Embryonic facial prominence (tissue), 1 donor: ENCODE measurements around the gene GTF2H4.
A peak's percentile ranks its signal among the peaks of the same experiment; 100 is the strongest.
"Not testable (repeated sequence)": the region's sequence is repeated elsewhere in the genome, so short reads cannot be mapped to it uniquely, and the experiment has no call there.

ENCODE experiments used
- DNase-seq: peaks from one replicate; pipeline ENCODE4 v3.0.0-alpha.2; 2016; ENCODE audit errors: extremely low spot score

The GTF2H4 gene

DNA sequence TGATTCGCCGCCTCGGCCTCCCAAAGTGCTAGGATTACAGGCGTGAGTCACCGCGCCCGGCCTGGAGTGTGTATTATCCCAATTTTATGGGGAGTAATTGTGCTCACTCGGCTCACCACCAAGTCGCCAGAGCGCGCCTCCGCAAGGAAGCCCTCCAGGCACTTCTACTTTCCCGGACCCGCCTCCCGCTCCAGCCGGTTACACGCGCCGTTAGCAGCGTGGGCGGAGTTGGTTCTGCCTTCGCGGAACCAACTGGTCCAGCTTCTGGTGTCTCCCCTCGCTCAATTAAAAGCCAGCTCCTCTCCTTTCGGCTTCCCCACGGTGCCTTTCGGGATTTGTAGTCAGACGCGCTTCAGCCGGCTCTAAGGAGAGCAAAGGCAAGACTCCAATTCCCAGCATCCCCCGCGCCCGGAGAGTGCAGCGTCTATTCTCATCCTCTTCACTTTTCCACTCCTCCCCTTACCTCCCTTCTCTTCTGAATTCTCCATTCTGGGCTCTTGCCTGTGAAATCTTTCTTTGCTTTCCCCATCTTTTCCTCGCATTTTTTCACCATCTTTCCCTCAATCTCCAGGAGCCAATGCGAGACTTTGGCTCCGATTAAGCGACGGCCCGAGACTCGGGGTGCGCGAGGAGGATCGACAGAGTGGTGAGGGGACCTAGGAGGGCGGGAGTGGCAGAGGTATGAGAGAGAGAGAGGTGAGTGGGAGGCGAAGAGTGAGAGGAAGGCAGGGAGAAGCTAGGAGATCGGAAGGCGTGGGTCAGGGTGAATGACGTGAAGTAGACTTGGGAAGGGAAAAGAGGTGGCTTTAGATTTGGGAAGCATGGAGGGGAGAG, at the start of gene GTF2H4:
TSS of gene GTF2H4 (plus strand) at position 450 of the 834 bp plus-strand sequence.
- peak; percentile 96 for DNase-seq

DNA sequence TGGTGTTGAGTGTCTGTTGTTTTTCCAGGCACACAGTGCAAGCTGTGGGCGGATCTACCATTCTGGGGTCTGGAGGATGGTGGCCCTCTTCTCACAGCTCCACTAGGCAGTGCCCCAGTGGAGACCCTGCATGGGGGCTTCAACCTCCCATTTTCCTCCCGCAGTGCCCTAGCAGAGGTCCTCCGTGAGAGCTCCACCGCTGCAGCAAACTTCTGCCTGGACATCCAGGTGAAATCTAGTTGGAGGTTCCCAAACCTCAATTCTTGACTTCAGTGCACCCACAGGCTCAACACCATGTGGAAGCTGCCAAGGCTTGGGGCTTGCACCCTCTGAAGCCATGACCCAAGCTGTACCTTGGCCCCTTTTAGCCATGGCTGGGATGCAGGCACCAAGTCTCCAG, 48.3 kb upstream of the GTF2H4 start:
- DNase-seq: not testable (repeated sequence)

DNA sequence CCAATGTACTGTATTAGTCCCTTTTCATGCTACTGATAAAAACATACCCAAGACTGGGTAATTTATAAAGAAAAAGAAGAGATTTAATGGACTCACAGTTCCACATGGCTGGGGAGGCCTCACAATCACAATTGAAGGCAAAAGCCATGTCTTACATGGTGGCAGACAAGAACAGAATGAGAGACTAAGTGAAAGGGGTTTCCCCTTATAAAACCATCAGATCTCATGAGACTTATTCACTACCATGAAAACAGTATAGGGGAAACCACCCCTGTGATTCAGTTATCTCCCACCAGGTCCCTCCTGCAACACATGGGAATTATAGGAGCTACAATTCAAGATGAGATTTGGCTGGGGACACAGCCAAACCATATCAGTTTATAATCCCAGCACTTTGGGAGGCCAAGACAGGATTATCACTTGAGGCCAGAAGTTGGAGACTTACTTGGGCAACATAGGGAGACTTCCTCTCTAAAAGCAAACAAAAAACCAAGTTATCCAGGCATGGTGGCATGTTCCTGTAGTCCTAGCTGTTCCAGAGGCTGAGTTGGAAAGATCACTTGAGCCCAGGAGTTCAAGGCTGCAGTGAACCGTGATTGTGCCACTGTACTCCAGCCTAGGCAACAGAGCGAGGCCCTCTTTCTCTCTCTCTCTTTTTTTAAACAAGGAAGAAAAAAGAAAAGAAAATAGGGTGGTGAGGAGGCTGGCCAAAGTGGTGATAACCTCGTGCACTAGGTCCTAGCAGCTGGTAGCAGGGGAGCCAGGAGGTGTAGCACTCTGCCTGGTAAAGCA, 46.6 kb upstream of the GTF2H4 start:
- no peak for DNase-seq

DNA sequence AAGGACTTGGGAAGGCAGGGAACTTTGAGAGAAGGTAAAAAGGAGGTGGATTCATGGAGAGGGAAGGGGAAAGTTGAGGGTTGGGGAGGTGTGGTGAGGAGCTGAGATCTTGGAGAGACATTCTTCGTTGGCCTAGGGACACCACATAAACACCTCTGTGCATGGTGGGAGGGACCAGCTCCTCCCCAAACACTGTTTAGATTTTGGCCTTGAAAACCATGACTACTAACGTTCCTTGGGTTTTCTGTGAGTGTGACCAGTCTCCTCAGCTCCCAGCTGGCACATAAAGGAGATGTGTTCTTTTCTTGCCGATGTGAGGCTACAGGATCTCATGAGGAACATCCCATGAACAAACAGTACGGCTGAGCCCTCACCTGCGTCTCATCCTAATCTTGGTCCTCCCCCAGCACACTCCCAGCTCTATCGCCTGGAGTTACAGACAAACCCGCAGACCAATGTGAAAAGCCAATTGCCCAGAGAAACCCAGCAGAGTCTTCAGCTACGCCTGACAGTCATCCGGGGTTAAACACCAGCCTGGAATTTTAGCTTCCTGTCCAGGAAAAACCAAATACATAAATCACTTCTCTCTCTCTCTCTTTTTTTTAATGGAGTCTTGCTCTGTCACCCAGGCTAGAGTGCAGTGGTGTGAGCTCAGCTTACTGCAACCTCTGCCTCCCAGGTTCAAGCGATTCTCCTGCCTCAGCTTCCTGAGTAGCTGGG, 45.7 kb upstream of the GTF2H4 start:
- no peak for DNase-seq

DNA sequence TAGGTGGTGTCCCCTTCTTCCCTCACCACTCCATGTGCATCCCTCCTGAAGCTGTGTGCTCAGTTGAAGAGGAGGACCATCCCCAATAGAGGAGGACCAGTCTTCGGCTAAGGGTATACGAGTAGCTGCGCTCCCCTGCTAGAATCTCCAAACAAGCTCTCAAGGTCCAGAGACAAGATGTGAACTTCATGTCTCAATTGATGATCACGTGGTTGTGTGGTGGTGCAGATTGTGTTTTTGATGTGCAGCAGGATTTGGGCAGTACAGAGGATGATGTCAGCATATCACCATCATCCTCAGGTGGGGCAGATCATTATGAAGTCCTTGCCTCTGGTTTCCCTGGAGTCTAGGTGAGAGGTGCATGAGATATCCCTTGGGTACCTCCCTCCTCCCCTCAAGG, 43.7 kb upstream of the GTF2H4 start:
- DNase-seq: no peak

DNA sequence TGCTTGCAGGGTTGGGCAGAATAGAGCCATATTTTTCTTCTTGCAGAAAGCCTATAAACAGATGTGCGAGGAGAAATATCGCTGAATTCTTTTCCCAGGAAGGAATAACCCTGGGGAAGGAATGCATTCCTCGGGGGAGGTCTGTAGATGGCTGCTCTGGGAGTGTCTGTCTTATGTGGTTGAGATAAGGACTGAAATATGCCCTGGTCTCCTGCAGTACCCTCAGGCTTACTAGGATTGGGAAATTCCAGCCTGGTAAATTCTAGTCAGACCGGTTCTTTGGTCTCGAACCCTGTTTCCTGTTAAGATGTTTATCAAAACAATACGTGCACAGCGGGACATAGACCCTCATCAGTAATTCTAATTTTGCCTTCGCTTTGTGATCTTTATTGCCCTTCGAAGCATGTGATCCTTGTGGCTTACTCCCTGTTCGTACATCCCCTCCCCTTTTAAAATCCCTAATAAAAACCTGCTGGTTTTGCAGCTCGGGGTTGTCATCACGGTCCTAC, 38.7 kb upstream of the GTF2H4 start:
- DNase-seq: not testable (repeated sequence)

DNA sequence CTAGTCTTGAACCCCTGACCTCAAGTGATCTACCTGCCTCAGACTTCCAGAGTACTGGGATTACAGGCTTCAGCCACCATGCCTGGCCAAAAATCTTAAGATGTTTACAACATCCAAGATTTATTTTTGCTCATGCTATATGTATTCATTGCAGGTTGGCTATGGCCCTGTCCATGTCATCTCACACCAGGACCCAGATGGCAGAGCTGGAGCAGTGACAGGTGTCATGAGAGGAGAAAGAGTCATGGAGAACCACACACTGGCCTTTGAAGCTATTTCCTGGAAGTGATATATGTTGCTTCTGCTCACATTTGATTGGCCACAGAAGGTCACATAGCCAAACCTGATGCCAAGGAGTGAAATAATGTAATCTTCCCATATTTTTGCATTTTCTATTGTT, 37.5 kb upstream of the GTF2H4 start:
- DNase-seq: no peak

DNA sequence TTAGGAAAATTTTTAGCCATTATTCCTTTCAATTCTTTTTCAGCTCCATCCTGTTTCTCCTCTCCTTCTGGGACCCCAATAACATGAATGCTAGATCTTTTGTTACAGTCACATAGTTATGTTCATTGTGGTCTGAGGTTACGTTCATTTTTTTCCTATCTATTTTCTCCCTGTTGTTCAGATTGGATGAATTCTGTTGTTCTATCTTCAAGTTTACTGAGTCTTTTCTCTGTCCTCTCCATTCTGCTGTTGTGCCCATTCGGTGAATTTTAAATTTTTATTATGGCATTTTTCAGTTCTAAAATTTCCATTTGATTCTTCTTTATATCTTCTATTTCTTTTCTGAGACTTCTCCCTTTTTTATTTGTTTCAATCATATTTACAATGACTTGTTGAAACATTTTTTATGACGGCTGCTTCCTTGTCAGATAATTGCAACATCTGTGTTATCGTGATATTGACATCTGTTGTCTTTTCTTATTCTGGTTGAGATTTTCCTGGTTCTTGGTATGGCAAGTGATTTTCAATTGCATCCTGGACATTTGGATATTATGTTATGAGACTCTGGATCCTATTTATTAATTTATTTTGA, 36.3 kb upstream of the GTF2H4 start:
- DNase-seq: no peak

DNA sequence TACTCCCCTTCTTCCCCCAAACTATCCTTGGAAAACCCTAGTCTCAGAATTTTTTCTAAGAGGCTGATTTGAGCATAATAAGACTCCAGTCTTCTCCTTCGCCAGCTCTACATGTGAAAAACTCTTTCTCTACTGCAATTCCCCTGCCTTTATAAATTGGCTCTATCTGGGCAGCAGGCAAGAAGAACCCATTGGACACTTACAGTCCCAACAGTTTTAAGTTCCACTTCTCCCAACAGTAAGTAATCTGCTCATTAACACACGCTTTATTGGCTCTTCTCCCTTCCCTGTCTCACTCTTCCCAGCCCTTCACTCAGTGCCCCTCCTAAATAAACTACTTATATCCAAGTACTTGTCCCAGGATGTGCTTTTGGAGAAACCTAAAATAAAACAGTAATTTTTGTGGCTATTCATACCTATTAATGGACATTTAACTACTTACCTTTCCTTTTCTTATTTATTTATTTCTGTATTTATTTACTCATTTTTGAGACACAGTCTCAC, 34.8 kb upstream of the GTF2H4 start:
- DNase-seq: no peak

DNA sequence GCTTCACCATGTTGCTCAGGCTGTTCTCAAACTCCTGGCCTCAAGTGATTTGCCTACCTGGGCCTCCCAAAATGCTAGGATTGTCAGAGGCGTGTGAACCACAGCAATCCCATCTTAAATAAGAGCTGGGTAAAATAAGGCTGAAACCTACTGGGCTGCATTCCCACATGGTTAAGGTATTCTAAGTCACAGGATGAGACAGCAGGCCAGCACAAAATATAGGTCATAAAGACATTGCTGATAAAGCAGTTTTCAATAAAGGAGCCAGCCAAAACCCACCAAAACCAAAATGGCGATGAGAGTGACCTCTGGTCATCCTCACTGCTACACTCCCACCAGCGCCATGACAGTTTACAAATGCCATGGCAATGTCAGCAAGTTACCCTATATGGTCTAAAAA, 34.2 kb upstream of the GTF2H4 start:
- DNase-seq: not testable (repeated sequence)

DNA sequence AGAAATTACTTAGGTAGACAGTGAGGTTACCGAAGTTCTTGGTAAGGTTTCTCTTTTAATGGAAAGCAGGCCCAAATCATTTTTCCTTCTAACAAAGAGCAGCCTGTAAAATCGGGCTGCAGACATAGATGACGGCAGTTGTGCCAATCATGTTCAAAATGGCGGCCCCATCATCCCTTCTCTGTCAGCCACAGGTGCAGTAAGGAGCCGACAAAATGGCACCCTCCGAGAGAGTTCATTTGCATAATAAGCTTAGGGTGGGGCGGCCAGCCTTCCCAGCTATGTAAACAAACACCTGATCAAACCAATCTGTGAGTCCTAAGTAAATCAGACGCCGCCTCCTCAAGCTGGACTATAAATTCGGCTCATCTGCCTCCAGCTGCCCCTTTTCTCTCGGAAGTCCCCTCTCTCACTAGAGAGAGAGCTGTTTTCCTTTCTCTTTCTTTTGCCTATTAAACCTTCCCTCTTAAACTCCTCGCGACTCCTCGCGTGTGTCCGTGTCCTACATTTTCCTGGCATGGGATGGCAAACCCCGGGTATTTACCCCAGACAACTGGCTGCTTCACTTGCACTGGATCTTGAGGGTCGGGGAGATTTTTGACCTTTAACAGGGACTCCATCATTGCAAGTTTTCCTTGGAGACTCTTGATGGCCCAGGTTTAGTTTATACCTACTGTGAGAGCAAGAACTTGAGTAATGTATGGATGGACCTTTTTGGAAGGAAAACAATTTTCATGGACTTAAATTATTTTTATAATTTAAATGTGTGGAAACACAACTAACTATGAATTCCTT, 32.6 kb upstream of the GTF2H4 start:
- DNase-seq: no peak

DNA sequence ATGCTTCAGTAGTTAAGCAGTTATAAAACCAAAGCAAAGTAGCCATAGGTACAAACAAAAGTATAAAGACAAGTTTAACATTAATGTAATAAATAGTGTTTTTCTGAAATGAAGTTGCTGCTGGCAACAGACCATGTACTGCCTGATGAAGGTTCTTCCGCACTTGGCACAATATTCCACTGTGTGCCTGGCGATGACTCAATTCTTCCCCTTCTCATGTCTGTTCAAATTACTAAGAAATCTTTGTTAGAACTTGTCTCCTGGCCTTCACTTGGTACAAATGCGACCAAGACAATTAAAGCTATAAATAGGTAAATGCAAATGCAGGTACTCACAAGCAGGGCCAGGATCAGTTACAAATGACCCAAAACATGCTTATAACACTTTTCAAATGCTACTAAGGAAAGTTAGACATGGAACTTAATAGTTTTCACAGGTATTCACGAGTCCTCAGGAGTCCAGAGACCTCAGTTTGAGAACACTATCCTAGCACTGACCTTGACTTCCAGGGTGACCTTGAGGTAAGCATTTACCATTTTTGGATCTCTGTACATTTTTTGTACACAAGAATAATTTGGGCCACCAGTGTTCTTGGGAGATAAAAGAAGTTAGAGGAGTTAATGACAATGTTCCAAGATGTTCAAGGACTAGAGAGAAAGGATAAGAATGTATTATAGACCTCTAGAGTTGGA, 31.8 kb upstream of the GTF2H4 start:
- no peak for DNase-seq

DNA sequence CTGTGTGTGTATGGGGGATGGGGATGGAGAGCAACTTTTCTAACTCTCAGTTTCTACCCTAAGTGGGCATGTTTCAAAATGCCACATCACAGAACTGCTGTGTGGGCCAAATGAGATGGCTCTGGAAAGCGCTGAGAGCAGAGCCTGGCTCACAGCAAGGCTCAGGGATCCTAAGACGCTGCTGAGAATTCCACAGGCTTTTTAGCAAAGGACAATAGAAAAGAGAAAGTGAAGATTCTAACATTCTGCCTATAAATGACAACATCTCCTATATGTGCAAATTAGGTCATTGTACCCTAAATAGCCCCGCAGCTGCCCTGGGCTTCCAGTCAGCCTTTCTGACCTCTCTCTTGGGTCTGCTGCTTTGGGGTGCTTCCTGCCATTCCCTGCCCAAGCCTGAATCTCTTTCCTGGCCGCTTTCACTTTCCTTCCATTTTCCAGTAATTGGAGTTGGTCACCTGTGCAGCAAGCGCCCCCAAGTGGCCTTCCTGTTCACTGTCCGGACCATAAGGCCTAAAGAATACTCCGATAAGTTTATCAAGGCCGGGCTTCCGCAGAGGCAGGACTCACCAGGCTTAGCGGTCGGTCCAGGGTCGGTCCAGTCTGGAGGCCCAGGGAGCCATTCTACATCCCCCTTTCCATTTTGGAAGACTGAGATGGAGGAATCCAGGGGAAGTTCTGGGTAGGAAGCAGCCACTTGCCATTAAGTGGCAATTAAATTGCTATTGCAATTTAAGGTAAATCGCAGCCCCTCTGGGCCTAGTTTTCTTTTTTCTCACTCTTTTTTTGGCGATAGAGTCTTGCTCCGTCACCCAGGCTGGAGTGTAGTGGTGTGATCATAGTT, 30.4 kb upstream of the GTF2H4 start:
- DNase-seq: peak; percentile 59

DNA sequence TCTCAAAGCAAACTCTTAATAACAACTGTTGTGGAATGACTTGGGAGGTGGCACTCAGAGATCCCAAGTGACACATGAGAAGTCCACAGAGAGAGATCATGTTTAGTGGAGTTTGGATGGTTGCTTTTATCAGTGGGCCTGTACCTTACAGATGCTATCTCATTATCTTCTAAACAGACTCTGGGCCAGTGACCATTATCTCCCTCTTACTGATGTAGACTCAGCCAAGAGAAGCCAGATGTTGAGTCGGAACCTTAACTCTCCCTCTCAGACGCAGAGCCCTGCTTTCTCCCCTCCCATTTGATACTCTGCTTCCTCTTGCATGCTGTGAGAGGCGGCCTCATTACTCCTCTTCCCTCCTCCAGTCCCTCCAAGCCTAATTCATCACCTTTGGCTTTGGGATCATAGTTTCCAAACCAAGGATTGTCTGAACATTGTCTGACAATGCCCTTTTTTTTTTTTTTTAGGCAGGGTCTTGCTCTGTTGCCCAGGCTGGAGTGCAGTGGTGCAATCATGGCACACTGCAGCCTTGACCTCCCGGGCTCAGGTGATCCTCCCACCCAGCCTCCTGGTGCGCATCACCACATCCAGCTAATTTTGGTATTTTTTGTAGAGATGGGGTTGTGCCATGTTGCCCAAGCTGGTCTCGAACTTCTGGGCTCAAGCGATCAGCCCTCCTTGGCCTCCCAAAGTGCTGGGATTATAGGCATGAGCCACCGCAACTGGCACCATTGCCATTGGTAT, 28.2 kb upstream of the GTF2H4 start:
- no peak for DNase-seq

DNA sequence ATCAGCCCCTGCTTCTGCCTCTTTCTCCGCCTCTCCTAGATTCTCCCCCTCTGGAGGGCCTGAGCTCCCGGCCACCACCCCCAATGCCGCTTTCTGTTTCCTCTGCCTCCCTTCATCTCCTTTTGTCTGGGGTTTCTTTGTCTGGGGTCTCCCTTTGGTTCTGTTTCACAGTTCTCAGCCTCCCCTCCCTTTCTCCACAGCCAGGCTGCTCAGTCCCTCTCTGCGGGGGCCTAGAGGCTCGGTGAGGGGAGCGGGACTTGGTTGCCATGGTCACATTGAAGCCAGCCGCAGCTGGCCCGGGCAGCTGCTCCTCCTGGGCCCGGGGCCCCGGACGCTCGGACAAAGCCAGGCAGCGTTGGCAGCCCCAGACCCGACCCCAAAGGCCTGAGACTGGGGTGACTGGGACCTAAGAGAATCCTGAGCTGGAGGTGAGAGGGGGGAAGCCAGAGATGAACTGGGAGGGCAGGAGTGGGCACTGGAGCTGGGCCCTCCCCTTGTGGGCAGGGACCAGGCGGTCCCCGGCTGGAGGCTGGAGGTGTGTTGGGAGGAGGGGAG, 27.2 kb upstream of the GTF2H4 start:
- no peak for DNase-seq

DNA sequence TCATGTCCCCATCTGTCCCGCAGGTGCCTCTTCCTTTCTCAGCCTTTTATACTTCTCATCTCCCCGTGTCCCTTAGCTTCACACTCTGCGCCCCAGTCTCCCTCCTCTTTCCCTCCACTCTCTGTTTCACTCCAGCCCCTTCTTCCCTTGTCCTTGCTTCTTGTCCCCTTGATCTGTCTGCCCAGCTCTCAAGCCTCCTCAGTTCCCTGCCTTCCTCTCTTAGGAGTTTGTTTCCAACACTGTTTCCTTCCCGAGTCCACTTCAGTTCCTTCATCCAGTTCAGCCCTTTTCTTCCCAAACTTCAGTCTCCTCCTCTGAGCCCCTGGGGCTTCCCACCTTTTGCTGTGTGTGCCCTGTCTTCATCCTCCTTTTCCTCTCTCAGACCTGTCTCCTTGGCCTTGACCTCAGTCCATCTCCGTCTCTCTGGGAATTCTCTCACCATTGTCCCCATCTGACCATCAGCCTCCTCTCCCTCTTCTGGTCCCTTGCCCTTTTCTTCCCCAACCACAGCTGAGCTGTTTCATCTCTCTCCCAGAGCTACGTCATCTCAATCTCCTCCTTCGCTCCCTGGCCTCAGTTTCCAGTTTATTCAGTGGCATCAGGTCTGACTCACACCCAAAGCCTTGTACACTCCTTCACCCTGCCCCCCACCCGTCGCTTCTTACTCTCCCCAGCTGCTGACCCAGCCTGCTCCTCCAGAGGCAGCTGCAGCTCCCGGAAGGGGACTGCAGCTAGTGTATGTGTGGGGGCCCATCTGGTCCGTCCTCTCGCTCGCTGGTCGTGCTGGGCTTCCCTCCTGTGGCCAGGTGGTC, 26.4 kb upstream of the GTF2H4 start:
- no peak for DNase-seq

DNA sequence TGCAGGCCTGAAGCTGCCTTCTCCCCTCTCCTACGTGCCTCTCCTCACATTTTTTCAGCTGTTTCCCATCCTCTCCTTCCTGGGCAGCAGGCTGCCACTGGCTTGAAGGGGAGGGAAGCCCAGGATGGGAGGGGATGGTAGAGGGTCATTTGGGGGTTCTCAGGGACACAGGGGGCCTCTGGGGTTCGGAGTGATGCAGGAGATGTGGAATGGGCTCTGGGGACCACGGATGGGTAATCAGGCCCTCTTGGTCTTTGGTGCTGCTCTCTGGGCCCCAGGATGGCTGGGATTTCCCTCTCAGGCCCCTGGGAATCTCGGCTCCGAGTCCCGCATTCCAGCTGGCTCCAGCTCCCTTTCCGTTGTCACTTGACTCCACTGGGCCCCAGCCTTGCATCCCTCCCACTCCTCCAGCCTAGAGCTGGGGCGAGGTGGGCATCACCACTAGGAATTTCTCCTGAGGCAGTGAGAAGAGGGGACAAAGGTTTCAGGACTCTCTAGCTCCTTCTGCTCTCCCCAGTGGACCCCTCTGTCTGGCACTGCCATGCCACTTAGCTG, 25.7 kb upstream of the GTF2H4 start:
- DNase-seq: no peak
